ENCODE results near the gene GNG8.

The GNG8 gene

GRCh38 chr19:46614114-46614722 lies 21.8 kb downstream of the GNG8 start:
- H3K9ac ChIP-seq (ENCODE audit: low read length): no peak overlapping the region
- H2BK5ac ChIP-seq (ENCODE audit: low read length): no peak overlapping the region
- peak; percentile 80 for DNase-seq
- no peak overlapping the region for H3K4me3 ChIP-seq (ENCODE audit: low read length)
- H3K4me2 ChIP-seq (ENCODE audit: low read length): no peak overlapping the region
- no peak overlapping the region for H2BK15ac ChIP-seq (replicated peaks; ENCODE audit: low read depth)
- no peaks in the 10 kb centered on the region for H3K27me3 ChIP-seq (ENCODE audit: insufficient read depth, low read length, poor library complexity)
- no peak overlapping the region for H4K5ac ChIP-seq (ENCODE audit: low read length)
- H3K4ac ChIP-seq (ENCODE audit: low read depth, low read length): no peak overlapping the region
- no peak overlapping the region for H3K56ac ChIP-seq (ENCODE audit: low read length)
- no peak overlapping the region for H2BK120ac ChIP-seq (ENCODE audit: low read depth, low read length)
- H3K79me2 ChIP-seq (ENCODE audit: control insufficient read depth, insufficient read depth, low read length): no peaks in the 10 kb centered on the region
- WGBS (ENCODE audit: extremely low coverage, insufficient coverage, low lambda C conversion rate): no CpG with 5 or more reads among the region's 12 CpGs
- H3K36me3 ChIP-seq (ENCODE audit: control insufficient read depth, insufficient read depth, low read length): peaks cover 5% of the 10 kb centered on the region
- no peak overlapping the region for H3K27ac ChIP-seq (ENCODE audit: low read depth, low read length)
- no peak overlapping the region for H4K8ac ChIP-seq (ENCODE audit: low read depth, low read length)
- H3K79me1 ChIP-seq (ENCODE audit: low read length): no peaks in the 10 kb centered on the region
- H3K18ac ChIP-seq (ENCODE audit: low read length): no peak overlapping the region
- H2AK5ac ChIP-seq (ENCODE audit: low read length): no peak overlapping the region
- H3K23ac ChIP-seq (ENCODE audit: low read length): no peak overlapping the region
- no peaks in the 10 kb centered on the region for H3K4me1 ChIP-seq (ENCODE audit: control insufficient read depth, low read depth, low read length)

GRCh38 chr19:46613525-46613924 lies 22.5 kb downstream of the GNG8 start:
- Histone ChIP-seq H3K9ac (ENCODE audit: low read length) (no peak overlapping the region), H3K36me3 (ENCODE audit: control insufficient read depth, insufficient read depth, low read length) (peaks cover 10% of the 10 kb centered on the region), H4K8ac (ENCODE audit: low read depth, low read length) (no peak overlapping the region), H2AK5ac (ENCODE audit: low read length) (no peak overlapping the region), H3K18ac (ENCODE audit: low read length) (no peak overlapping the region), H3K79me1 (ENCODE audit: low read length) (no peaks in the 10 kb centered on the region), H3K27ac (ENCODE audit: low read depth, low read length) (no peak overlapping the region), H2BK5ac (ENCODE audit: low read length) (no peak overlapping the region), H2BK120ac (ENCODE audit: low read depth, low read length) (no peak overlapping the region), H2BK15ac (replicated peaks; ENCODE audit: low read depth) (no peak overlapping the region), H3K27me3 (ENCODE audit: insufficient read depth, low read length, poor library complexity) (no peaks in the 10 kb centered on the region), H3K4ac (ENCODE audit: low read depth, low read length) (no peak overlapping the region), H4K5ac (ENCODE audit: low read length) (no peak overlapping the region), H3K4me3 (ENCODE audit: low read length) (no peak overlapping the region), H3K79me2 (ENCODE audit: control insufficient read depth, insufficient read depth, low read length) (no peaks in the 10 kb centered on the region), H3K4me1 (ENCODE audit: control insufficient read depth, low read depth, low read length) (no peaks in the 10 kb centered on the region), H3K23ac (ENCODE audit: low read length) (no peak overlapping the region), H3K4me2 (ENCODE audit: low read length) (no peak overlapping the region), H3K56ac (ENCODE audit: low read length) (no peak overlapping the region)
- no peak for DNase-seq
- no CpG with 5 or more reads among the region's 22 CpGs for WGBS (ENCODE audit: extremely low coverage, insufficient coverage, low lambda C conversion rate)

GRCh38 chr19:46611776-46612175 lies 24.2 kb downstream of the GNG8 start:
- no CpG with 5 or more reads among the region's 6 CpGs for WGBS (ENCODE audit: extremely low coverage, insufficient coverage, low lambda C conversion rate)
- Histone ChIP-seq H3K4me2 (ENCODE audit: low read length) (no peak overlapping the region), H3K23ac (ENCODE audit: low read length) (no peak overlapping the region), H3K9ac (ENCODE audit: low read length) (no peak overlapping the region), H3K79me1 (ENCODE audit: low read length) (peaks cover 11% of the 10 kb centered on the region), H4K5ac (ENCODE audit: low read length) (no peak overlapping the region), H3K4me1 (ENCODE audit: control insufficient read depth, low read depth, low read length) (no peaks in the 10 kb centered on the region), H3K27me3 (ENCODE audit: insufficient read depth, low read length, poor library complexity) (no peaks in the 10 kb centered on the region), H2BK5ac (ENCODE audit: low read length) (no peak overlapping the region), H3K18ac (ENCODE audit: low read length) (no peak overlapping the region), H3K4ac (ENCODE audit: low read depth, low read length) (no peak overlapping the region), H2BK120ac (ENCODE audit: low read depth, low read length) (no peak overlapping the region), H3K27ac (ENCODE audit: low read depth, low read length) (no peak overlapping the region), H4K8ac (ENCODE audit: low read depth, low read length) (no peak overlapping the region), H2AK5ac (ENCODE audit: low read length) (no peak overlapping the region), H2BK15ac (replicated peaks; ENCODE audit: low read depth) (no peak overlapping the region), H3K4me3 (ENCODE audit: low read length) (no peak overlapping the region), H3K56ac (ENCODE audit: low read length) (no peak overlapping the region), H3K79me2 (ENCODE audit: control insufficient read depth, insufficient read depth, low read length) (no peaks in the 10 kb centered on the region), H3K36me3 (ENCODE audit: control insufficient read depth, insufficient read depth, low read length) (peaks cover 24% of the 10 kb centered on the region)
- DNase-seq: no peak

GRCh38 chr19:46610851-46611770 lies 24.9 kb downstream of the GNG8 start:
- H3K4me3 ChIP-seq (ENCODE audit: low read length): no peak overlapping the region
- no peak overlapping the region for H3K27ac ChIP-seq (ENCODE audit: low read depth, low read length)
- H4K8ac ChIP-seq (ENCODE audit: low read depth, low read length): no peak overlapping the region
- no peak for DNase-seq
- no peak overlapping the region for H2BK15ac ChIP-seq (replicated peaks; ENCODE audit: low read depth)
- H3K27me3 ChIP-seq (ENCODE audit: insufficient read depth, low read length, poor library complexity): no peaks in the 10 kb centered on the region
- H3K23ac ChIP-seq (ENCODE audit: low read length): no peak overlapping the region
- peaks cover 1% of the 10 kb centered on the region for H3K79me2 ChIP-seq (ENCODE audit: control insufficient read depth, insufficient read depth, low read length)
- peaks cover 26% of the 10 kb centered on the region for H3K36me3 ChIP-seq (ENCODE audit: control insufficient read depth, insufficient read depth, low read length)
- H2BK120ac ChIP-seq (ENCODE audit: low read depth, low read length): no peak overlapping the region
- H3K9ac ChIP-seq (ENCODE audit: low read length): no peak overlapping the region
- no CpG with 5 or more reads among the region's 17 CpGs for WGBS (ENCODE audit: extremely low coverage, insufficient coverage, low lambda C conversion rate)
- no peak overlapping the region for H3K4me2 ChIP-seq (ENCODE audit: low read length)
- no peak overlapping the region for H3K4ac ChIP-seq (ENCODE audit: low read depth, low read length)
- H3K4me1 ChIP-seq (ENCODE audit: control insufficient read depth, low read depth, low read length): no peaks in the 10 kb centered on the region
- no peak overlapping the region for H3K18ac ChIP-seq (ENCODE audit: low read length)
- no peak overlapping the region for H2BK5ac ChIP-seq (ENCODE audit: low read length)
- peaks cover 14% of the 10 kb centered on the region for H3K79me1 ChIP-seq (ENCODE audit: low read length)
- H2AK5ac ChIP-seq (ENCODE audit: low read length): no peak overlapping the region
- no peak overlapping the region for H3K56ac ChIP-seq (ENCODE audit: low read length)
- no peak overlapping the region for H4K5ac ChIP-seq (ENCODE audit: low read length)

- Histone ChIP-seq H3K9ac (ENCODE audit: low read length) (no peak overlapping the region), H2AK5ac (ENCODE audit: low read length) (no peak overlapping the region), H2BK5ac (ENCODE audit: low read length) (no peak overlapping the region), H3K23ac (ENCODE audit: low read length) (no peak overlapping the region), H3K79me1 (ENCODE audit: low read length) (peaks cover 18% of the 10 kb centered on the region), H3K27me3 (ENCODE audit: insufficient read depth, low read length, poor library complexity) (no peaks in the 10 kb centered on the region), H3K4me3 (ENCODE audit: low read length) (no peak overlapping the region), H3K18ac (ENCODE audit: low read length) (no peak overlapping the region), H3K4me2 (ENCODE audit: low read length) (no peak overlapping the region), H3K4ac (ENCODE audit: low read depth, low read length) (no peak overlapping the region), H4K5ac (ENCODE audit: low read length) (no peak overlapping the region), H3K27ac (ENCODE audit: low read depth, low read length) (no peak overlapping the region), H3K79me2 (ENCODE audit: control insufficient read depth, insufficient read depth, low read length) (peaks cover 9% of the 10 kb centered on the region), H2BK120ac (ENCODE audit: low read depth, low read length) (no peak overlapping the region), H3K36me3 (ENCODE audit: control insufficient read depth, insufficient read depth, low read length) (peaks cover 30% of the 10 kb centered on the region), H3K56ac (ENCODE audit: low read length) (no peak overlapping the region), H4K8ac (ENCODE audit: low read depth, low read length) (no peak overlapping the region), H3K4me1 (ENCODE audit: control insufficient read depth, low read depth, low read length) (no peaks in the 10 kb centered on the region), H2BK15ac (replicated peaks; ENCODE audit: low read depth) (no peak overlapping the region)
- no peak for DNase-seq
- WGBS (ENCODE audit: extremely low coverage, insufficient coverage, low lambda C conversion rate): no CpG with 5 or more reads among the region's 5 CpGs
Measured at GRCh38 chr19:46610413-46610775, 25.6 kb downstream of the GNG8 start.

Data from mesendoderm (in vitro differentiated cells).